Measurements from ENCODE around the gene MORN1.
"Not testable (repeated sequence)": the region's sequence is repeated elsewhere in the genome, so short reads cannot be mapped to it uniquely, and the experiment has no call there.

MORN1 gene

DNA sequence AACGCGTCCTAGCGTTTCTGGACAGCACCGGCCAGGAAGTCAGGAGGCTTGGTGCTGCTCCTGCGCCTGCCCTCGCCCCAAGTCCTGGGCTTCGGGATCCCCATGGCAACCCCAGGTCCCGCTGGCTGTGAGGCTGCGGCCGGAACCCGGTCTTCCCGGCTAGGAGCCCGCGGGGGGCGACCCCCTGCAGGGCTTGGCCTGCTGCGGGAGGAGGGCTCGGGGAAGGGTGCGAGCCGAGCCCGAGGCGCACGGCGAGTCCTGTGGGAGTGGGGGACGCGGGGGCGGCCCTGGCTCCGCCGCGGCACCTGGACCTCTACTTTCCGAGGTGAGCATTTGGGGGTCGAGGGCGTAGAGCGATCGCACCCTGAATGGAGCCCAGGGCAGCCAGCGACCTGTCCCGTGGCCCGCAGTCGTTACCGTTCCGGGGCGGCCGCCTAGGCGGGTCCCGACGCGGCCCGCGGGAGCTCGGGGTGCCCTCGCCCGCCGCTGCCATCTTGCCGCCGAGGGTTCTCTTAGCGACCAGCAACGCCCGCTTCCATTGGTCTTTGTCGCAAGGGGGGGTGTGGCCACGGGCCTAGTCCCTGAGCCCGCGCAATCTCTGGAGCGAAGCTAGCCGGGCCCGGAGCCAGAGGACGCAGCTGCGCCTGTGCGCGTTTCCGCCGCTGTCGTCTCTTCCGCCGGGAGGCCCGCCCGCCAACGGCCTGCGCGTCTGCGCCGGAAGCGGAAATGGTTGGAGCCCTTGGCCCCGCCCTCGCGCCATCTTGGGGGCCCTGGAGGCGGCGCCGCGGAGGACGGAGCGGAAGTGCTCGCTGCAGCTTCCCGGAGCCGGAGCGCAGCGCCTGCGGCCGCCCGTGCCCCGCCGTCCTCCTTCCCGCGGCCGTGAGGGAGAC is at the start of gene MORN1, which contains the start of gene RER1:
Gene MORN1 (minus strand): TSS at position 514 of the 890 bp plus-strand sequence. CDS start 21 bp downstream, at position 493.
Gene RER1 (plus strand): TSS at position 801 of the 890 bp plus-strand sequence. CDS start 3,950 bp downstream, outside the sequence.
- no peaks in the 10 kb centered on the region; the same call in 1 of the 2 replicates for H3K4me1 ChIP-seq (ENCODE audit: control insufficient read depth, insufficient read depth, low read length)
- H3K9ac ChIP-seq (ENCODE audit: low read length), result peak within 1 kb of the TSS; percentile 89
- H3K36me3 ChIP-seq (ENCODE audit: control insufficient read depth, insufficient read depth, low read length), result peaks cover 48% of the 10 kb centered on the region
- H3K9me3 ChIP-seq (ENCODE audit: control insufficient read depth, insufficient read depth, low read depth, low read length), result no peaks in the 10 kb centered on the region
- no peaks in the 10 kb centered on the region for H3K27me3 ChIP-seq (ENCODE audit: control insufficient read depth, insufficient read depth, low read length)
- peak within 1 kb of the TSS; percentile 89 for H3K4me3 ChIP-seq (ENCODE audit: low read depth, low read length)
- H3K27ac ChIP-seq (ENCODE audit: low read depth, low read length), result peak within 1 kb of the TSS; percentile 71; the same call in 1 of the 2 replicates

- not testable (repeated sequence) for H3K4me3 ChIP-seq (ENCODE audit: low read depth, low read length); H3K36me3 ChIP-seq (ENCODE audit: control insufficient read depth, insufficient read depth, low read length); H3K27ac ChIP-seq (ENCODE audit: low read depth, low read length); H3K9me3 ChIP-seq (ENCODE audit: control insufficient read depth, insufficient read depth, low read depth, low read length); H3K4me1 ChIP-seq (ENCODE audit: control insufficient read depth, insufficient read depth, low read length); H3K9ac ChIP-seq (ENCODE audit: low read length)
- peaks cover 56% of the 10 kb centered on the region for H3K27me3 ChIP-seq (ENCODE audit: control insufficient read depth, insufficient read depth, low read length)
Observed at GRCh38 chr1:2440346-2440745, 49.0 kb upstream of the MORN1 start.

DNA sequence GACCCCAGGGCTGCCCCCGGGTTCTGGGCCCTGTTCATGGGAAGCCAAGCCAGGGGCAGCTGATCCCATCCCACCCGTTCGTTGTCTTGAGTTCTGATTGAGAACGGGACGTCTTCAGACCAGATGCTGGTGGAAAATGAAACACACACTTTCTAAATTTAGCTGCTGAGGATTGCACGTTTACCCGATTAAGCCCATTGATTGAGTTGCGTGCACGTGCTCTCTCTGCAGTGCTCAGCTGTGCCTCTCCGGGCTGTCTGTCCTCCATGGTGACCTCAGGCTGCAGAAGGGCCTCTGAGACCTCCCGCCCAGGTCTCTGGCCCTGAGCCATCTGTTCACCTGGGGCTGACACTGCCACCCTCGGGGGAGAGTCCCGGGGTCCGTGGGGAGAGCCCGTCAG is 48.0 kb upstream of the MORN1 start:
- Histone ChIP-seq H3K27ac (ENCODE audit: low read depth, low read length) (no peak overlapping the region), H3K9me3 (ENCODE audit: control insufficient read depth, insufficient read depth, low read depth, low read length) (no peaks in the 10 kb centered on the region), H3K36me3 (ENCODE audit: control insufficient read depth, insufficient read depth, low read length) (no peaks in the 10 kb centered on the region), H3K9ac (ENCODE audit: low read length) (no peak overlapping the region), H3K27me3 (ENCODE audit: control insufficient read depth, insufficient read depth, low read length) (peaks cover 54% of the 10 kb centered on the region), H3K4me3 (ENCODE audit: low read depth, low read length) (no peak overlapping the region), H3K4me1 (ENCODE audit: control insufficient read depth, insufficient read depth, low read length) (peaks cover 7% of the 10 kb centered on the region; the same call in 1 of the 2 replicates)

DNA sequence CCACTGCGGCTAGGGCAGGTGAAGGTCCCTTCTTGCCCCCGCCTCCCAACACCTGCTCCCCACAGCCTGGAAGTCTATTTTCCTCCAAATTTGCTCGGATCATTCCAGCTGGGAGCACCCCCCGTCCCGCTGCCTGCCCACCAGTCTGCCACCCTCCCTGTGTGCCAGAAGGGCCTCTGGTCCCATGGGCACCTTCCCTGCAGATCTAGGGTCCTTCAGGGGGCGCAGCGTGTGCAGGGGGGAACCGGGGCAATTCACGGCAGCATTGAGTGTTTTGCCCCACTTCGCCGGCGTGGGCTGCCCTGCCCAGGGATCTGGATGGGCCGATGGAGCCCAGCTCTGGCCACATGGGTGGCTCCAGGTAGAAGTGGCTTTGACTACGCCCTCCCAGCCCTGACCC is 47.3 kb upstream of the MORN1 start:
- Histone ChIP-seq H3K4me1 (ENCODE audit: control insufficient read depth, insufficient read depth, low read length) (0 out of 2 replicates have a peak, but pooled peaks cover 4% of the 10 kb centered on the region), H3K27ac (ENCODE audit: low read depth, low read length) (no peak overlapping the region), H3K9ac (ENCODE audit: low read length) (no peak overlapping the region), H3K36me3 (ENCODE audit: control insufficient read depth, insufficient read depth, low read length) (no peaks in the 10 kb centered on the region), H3K4me3 (ENCODE audit: low read depth, low read length) (no peak overlapping the region), H3K27me3 (ENCODE audit: control insufficient read depth, insufficient read depth, low read length) (peaks cover 54% of the 10 kb centered on the region), H3K9me3 (ENCODE audit: control insufficient read depth, insufficient read depth, low read depth, low read length) (no peaks in the 10 kb centered on the region)

GRCh38 chr1:2438038-2438437 is 46.7 kb upstream of the MORN1 start:
- Histone ChIP-seq H3K4me3 (ENCODE audit: low read depth, low read length) (no peak overlapping the region), H3K27ac (ENCODE audit: low read depth, low read length) (no peak overlapping the region)

GRCh38 chr1:2437617-2438016 is 46.3 kb upstream of the MORN1 start:
- Histone ChIP-seq H3K4me1 (ENCODE audit: control insufficient read depth, insufficient read depth, low read length) (no peaks in the 10 kb centered on the region), H3K9me3 (ENCODE audit: control insufficient read depth, insufficient read depth, low read depth, low read length) (no peaks in the 10 kb centered on the region), H3K27me3 (ENCODE audit: control insufficient read depth, insufficient read depth, low read length) (peaks cover 54% of the 10 kb centered on the region), H3K27ac (ENCODE audit: low read depth, low read length) (no peak overlapping the region), H3K36me3 (ENCODE audit: control insufficient read depth, insufficient read depth, low read length) (no peaks in the 10 kb centered on the region), H3K4me3 (ENCODE audit: low read depth, low read length) (no peak overlapping the region), H3K9ac (ENCODE audit: low read length) (no peak overlapping the region)

More at GRCh38 chr1:2438038-2438437, 46.7 kb upstream of the MORN1 start:
- Histone ChIP-seq H3K36me3 (ENCODE audit: control insufficient read depth, insufficient read depth, low read length) (no peaks in the 10 kb centered on the region), H3K27me3 (ENCODE audit: control insufficient read depth, insufficient read depth, low read length) (peaks cover 54% of the 10 kb centered on the region), H3K9ac (ENCODE audit: low read length) (no peak overlapping the region), H3K4me1 (ENCODE audit: control insufficient read depth, insufficient read depth, low read length) (0 out of 2 replicates have a peak, but pooled peaks cover 2% of the 10 kb centered on the region), H3K9me3 (ENCODE audit: control insufficient read depth, insufficient read depth, low read depth, low read length) (no peaks in the 10 kb centered on the region)

DNA sequence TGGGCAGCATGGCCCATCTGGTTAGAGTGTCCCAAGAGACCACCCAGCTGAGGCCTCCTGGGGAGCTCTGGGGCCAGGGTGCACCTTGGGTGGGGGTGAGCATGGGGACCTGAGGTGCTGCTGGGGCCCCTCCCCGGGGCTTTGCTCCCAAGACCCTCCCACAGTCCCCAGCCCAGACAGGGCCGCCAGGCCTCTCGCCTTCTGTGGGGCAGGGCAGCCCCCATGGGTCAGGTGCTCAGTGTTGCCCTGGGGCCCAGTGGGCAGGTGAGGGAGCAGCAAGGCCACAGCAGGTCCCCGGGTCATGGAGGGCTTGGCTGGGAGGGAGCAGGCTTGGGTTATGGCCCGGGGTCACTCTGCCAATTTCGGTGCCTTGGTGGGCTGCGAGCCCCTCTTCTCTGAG is 45.5 kb upstream of the MORN1 start:
- no peaks in the 10 kb centered on the region for H3K4me1 ChIP-seq (ENCODE audit: control insufficient read depth, insufficient read depth, low read length)
- H3K9ac ChIP-seq (ENCODE audit: low read length), result no peak overlapping the region
- no peak overlapping the region for H3K27ac ChIP-seq (ENCODE audit: low read depth, low read length)
- peaks cover 47% of the 10 kb centered on the region for H3K27me3 ChIP-seq (ENCODE audit: control insufficient read depth, insufficient read depth, low read length)
- H3K4me3 ChIP-seq (ENCODE audit: low read depth, low read length), result no peak overlapping the region
- H3K36me3 ChIP-seq (ENCODE audit: control insufficient read depth, insufficient read depth, low read length), result no peaks in the 10 kb centered on the region
- no peaks in the 10 kb centered on the region for H3K9me3 ChIP-seq (ENCODE audit: control insufficient read depth, insufficient read depth, low read depth, low read length)

DNA sequence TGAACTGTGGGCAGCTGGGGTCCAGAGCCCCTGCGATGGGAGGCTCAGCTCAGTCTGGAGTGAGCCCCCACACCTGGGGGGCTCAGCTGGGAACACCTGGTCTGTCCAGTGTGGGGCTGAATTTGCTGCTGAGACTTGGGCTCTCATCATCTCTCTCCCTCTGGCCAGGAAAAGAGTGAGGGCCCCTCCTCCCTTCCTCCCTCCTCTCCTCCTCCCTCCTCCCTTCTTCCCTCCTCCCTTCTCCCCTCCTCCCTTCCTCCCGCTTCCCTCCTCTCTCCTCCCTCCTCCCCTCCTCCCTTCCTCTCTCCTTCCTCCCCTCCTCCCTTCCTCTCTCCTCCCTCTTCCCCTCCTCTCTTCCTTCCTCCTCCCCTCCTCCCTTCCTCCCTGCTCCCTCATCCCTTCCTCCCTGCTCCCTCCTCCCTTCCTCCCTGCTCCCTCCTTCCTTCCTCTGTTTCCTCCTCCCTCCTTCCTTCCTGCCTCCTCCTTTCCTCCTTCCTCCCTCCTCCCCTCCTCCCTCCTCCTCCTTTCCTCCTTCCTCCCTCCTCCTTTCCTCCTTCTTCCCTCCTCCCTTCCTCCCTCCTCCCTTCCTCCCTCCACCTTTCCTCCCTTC is 44.5 kb upstream of the MORN1 start:
- no peak overlapping the region for H3K4me3 ChIP-seq (ENCODE audit: low read depth, low read length)
- no peak overlapping the region for H3K27ac ChIP-seq (ENCODE audit: low read depth, low read length)
- no peaks in the 10 kb centered on the region for H3K9me3 ChIP-seq (ENCODE audit: control insufficient read depth, insufficient read depth, low read depth, low read length)
- no peak overlapping the region for H3K9ac ChIP-seq (ENCODE audit: low read length)
- no peaks in the 10 kb centered on the region for H3K4me1 ChIP-seq (ENCODE audit: control insufficient read depth, insufficient read depth, low read length)
- H3K27me3 ChIP-seq (ENCODE audit: control insufficient read depth, insufficient read depth, low read length), result peaks cover 40% of the 10 kb centered on the region; the same call in 1 of the 2 replicates
- H3K36me3 ChIP-seq (ENCODE audit: control insufficient read depth, insufficient read depth, low read length), result no peaks in the 10 kb centered on the region

DNA sequence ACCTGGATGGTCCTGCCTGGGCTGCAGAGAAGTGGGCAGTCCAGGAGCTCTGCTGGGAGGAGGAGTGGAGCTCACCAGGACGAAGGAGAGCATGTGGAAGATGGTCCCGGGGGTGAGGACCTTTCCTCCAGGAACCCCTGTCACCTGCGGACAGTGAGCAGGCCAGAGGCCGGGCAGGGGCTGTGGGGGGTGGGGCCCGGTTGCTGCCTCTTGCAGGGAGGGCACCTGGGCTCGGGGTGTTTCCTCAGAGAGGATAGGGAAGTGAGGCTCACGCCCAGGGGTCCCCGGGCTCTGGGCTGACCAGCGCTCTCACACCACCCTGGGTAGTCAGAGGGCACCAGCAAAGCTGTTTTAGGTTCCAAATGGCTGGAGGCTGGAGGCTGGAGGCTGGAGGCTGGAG is 43.7 kb upstream of the MORN1 start:
- Histone ChIP-seq H3K27me3 (ENCODE audit: control insufficient read depth, insufficient read depth, low read length) (peaks cover 34% of the 10 kb centered on the region; the same call in 1 of the 2 replicates), H3K27ac (ENCODE audit: low read depth, low read length) (no peak overlapping the region)

GRCh38 chr1:2433936-2434655 is 42.7 kb upstream of the MORN1 start:
- no peak overlapping the region for H3K27ac ChIP-seq (ENCODE audit: low read depth, low read length)
- peaks cover 34% of the 10 kb centered on the region; the same call in 1 of the 2 replicates for H3K27me3 ChIP-seq (ENCODE audit: control insufficient read depth, insufficient read depth, low read length)

More for the DNA sequence above, 43.7 kb upstream of the MORN1 start:
- Histone ChIP-seq H3K9ac (ENCODE audit: low read length) (no peak overlapping the region), H3K9me3 (ENCODE audit: control insufficient read depth, insufficient read depth, low read depth, low read length) (peaks cover 3% of the 10 kb centered on the region), H3K4me1 (ENCODE audit: control insufficient read depth, insufficient read depth, low read length) (no peaks in the 10 kb centered on the region), H3K4me3 (ENCODE audit: low read depth, low read length) (no peak overlapping the region), H3K36me3 (ENCODE audit: control insufficient read depth, insufficient read depth, low read length) (no peaks in the 10 kb centered on the region)

More at GRCh38 chr1:2433936-2434655, 42.7 kb upstream of the MORN1 start:
- H3K9ac ChIP-seq (ENCODE audit: low read length), result no peak overlapping the region
- H3K4me3 ChIP-seq (ENCODE audit: low read depth, low read length), result no peak overlapping the region
- H3K4me1 ChIP-seq (ENCODE audit: control insufficient read depth, insufficient read depth, low read length), result no peaks in the 10 kb centered on the region
- no peaks in the 10 kb centered on the region for H3K36me3 ChIP-seq (ENCODE audit: control insufficient read depth, insufficient read depth, low read length)
- peaks cover 13% of the 10 kb centered on the region for H3K9me3 ChIP-seq (ENCODE audit: control insufficient read depth, insufficient read depth, low read depth, low read length)

Data from HUES6 (cell line).